ENCODE results near the gene MALT1.
"Not testable (repeated sequence)": the region's sequence is repeated elsewhere in the genome, so short reads cannot be mapped to it uniquely, and the experiment has no call there.

Gene MALT1, protein sequence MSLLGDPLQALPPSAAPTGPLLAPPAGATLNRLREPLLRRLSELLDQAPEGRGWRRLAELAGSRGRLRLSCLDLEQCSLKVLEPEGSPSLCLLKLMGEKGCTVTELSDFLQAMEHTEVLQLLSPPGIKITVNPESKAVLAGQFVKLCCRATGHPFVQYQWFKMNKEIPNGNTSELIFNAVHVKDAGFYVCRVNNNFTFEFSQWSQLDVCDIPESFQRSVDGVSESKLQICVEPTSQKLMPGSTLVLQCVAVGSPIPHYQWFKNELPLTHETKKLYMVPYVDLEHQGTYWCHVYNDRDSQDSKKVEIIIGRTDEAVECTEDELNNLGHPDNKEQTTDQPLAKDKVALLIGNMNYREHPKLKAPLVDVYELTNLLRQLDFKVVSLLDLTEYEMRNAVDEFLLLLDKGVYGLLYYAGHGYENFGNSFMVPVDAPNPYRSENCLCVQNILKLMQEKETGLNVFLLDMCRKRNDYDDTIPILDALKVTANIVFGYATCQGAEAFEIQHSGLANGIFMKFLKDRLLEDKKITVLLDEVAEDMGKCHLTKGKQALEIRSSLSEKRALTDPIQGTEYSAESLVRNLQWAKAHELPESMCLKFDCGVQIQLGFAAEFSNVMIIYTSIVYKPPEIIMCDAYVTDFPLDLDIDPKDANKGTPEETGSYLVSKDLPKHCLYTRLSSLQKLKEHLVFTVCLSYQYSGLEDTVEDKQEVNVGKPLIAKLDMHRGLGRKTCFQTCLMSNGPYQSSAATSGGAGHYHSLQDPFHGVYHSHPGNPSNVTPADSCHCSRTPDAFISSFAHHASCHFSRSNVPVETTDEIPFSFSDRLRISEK

DNA sequence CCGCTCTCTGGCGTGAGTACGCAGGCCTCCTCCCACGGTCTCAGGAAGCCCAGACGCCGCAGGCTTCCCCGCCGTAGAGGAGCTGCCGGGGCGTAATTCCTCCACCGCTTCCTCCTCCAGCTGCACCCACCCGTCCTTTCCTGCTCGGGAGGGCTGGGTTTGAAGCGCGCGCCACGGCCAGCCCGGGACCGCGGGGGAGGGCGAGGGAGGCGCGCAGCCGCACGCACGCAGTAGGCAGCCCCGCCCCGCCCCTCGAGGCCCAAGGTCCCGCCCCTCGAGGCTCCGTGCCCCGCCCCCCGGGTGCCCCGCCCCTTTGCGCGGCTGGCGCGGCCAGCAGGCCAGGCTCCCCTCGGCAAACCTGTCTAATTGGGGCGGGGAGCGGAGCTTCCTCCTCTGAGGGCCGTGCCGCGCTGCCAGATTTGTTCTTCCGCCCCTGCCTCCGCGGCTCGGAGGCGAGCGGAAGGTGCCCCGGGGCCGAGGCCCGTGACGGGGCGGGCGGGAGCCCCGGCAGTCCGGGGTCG is at the start of gene MALT1:
TSS of gene MALT1 (plus strand) at position 355 of the 521 bp plus-strand sequence. CDS start 179 bp downstream, outside the sequence.
- peak; percentile 84 for DNase-seq

DNA sequence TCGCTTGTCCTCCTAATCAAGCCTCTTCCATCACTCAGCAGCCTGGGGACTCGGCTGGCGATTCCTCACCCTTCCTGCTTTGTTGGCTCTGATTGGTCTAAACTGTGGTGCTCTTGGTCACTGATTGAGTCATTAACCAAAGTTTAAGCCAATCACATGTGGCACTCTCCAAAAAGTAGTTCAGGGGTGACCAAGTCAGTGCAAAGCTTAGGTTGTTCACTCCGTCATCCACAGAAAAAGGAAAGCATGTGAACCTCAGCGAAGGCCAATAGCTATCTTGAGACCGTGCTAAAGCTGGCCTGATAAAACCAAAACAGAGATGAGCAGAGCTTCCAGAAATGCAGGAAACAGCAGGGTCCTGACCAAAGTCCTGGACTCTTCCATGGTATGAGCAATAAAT is 47.3 kb upstream of the MALT1 start:
- no peak for DNase-seq

DNA sequence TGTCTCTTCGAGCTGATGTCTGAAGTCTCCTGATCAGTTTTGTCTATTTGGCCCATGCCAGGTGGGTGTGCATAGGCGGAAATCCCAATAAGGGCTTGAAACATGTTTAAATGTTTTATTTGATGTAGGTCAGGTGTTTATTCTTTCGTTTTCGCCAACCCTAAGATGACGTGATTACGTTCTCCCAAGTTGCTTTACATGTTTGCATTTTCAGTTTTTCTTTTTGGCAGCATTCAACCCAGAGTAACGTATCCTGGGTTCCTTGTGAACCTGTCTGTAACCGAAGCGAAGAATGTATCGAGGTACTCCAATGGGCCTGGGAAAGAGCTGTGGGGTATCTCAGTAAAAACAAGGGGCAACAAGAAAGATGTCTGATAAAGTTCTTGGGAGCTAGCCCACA is 45.4 kb upstream of the MALT1 start:
- DNase-seq, result no peak

DNA sequence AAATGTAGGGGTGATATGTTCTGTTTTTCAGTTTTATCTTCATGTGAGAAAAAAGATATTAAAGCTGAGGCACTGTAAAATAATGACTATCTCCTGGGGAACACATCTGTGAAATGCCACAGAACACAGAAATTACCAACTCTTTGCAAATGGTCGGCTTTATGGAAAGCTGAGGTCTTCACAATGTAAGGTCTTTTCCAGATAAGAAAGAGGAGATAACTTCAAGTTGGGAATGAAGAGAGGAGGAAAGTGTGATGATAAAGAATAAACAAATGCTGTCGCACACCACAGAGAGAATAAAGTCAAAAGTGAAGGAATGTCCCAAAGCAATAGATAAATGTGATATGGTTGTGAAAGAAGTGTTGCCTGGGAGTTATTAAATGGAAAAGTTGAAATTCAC is 41.2 kb upstream of the MALT1 start:
- no peak for DNase-seq

DNA sequence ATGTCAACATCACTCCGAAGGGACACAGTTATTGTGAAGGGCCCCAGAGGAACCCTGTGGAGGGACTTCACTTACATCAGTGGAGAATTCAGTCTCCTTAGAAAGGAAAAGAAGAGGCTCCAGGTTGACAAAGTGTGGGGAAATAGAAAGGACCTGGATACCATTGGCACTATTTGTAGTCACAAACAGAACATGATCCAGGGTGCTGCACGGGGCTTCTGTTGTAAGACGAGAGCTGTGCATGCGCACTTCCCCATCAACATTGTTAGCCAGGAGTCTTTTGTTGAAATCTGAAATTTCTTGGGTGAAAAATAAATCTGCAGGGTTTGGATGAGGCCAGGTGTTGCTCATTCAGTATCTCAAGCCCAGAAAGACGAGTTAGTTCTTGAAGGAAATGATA is 40.0 kb upstream of the MALT1 start:
- DNase-seq, result no peak

DNA sequence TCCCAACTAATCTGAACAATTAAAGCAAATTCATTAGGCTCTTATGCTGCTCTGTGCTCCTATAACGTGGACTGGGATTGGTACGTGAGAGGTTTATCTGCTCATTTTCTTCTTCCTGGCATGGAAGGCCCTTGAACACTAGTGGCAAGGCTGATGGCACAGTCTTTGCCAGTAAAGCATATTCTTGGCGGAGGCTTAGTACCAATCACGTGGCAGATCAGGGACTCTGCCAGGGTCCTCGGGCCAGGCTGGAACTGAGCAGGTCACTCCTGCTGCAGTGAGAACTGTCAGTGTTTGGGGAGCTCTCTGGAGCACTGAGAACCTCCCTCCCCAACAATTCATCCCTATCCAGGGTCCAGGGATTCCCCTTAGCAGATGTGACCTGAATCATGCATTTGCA is 38.7 kb upstream of the MALT1 start:
- DNase-seq, result no peak

DNA sequence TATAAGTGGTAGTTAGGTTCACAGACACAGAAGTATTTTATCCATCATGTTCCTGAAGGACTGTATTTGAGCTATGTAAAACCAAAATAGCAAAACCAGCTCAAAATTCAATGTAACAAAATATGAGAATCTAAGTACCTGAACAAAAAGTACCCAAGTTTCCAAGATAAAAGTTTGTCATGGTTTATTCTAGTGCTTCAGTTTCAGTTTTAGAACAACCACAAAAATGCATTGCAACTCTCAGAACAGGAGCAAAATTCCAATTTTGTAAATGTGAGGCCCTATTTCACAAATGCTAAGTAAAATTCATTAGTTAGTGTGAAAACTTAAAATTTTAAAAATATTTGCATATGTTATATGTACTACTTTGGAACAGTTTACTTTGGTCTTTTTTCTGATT is 37.4 kb upstream of the MALT1 start:
- DNase-seq, result no peak

DNA sequence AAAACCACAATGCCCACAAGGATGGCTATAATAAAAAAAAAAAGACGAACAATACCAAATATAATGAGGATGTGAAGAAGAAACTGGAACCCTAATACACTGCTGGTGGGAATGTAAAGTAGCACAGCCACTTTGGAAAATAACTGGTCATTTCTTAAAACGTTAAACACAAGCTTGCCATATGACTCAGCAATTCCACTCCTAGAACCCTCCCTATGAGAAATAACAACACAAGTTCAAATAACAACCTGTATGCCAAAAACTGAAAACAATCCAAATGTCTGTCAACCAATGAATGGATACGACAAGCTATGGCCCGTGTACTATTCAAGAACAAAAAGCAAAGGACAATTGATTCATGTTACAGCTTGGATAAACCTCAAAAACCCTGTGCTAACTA is 35.4 kb upstream of the MALT1 start:
- DNase-seq, result no peak

DNA sequence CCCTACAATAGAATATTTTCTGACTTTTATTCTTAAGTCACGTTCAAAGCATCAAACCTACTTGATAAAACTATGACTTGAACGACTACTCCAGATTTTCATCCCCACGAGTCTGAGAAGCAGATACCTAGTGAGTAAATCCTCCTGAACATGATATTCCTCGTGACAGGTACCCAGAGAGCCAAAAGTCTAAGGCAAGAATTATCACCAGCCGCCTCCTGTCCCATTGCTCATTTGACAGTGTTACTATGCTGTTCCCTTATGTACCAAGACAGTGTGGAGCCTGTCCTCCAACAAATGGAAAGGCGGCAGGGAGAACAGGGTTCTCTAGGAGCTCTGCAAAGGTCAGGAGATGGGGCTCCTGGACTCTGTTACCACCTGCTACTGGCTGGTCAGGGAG is 34.1 kb upstream of the MALT1 start:
- DNase-seq, result no peak

DNA sequence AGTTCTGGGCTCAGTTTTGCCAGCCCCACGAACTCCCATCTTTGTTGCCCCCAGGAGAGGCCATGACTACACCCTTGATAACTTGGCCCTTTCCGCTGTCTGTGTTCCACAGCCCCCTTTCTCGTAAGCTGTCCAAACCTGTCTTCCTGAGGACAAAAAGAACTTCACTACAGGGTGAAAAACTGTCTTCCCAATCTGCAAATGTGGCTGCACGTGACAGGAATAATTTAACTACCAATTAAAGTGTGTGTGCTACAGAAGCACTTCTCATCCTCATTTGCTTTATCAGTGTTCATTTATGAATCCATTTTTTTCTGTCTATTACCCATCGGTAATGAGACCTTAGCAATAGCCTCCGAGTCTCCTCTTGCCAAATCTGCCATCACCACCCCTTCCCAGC is 33.3 kb upstream of the MALT1 start:
- DNase-seq, result no peak

DNA sequence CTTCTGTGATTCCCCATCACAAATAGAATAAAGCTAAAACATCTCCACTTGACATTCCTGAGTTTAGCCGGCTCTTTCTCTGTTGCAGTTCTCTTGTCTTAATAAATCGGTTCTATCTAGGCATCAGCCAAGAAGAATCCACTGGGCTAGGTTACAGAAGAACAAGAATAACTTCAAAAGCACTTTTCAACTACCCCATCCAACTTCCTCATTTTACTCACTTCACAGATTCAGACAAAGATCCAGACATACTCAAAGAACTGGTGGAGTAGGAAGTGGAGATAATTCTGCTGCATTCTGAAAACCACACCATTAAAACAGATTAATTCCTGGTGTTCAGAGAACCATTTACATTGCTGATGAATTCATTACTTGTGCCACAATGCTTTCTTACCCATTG is 32.8 kb upstream of the MALT1 start:
- DNase-seq, result no peak

DNA sequence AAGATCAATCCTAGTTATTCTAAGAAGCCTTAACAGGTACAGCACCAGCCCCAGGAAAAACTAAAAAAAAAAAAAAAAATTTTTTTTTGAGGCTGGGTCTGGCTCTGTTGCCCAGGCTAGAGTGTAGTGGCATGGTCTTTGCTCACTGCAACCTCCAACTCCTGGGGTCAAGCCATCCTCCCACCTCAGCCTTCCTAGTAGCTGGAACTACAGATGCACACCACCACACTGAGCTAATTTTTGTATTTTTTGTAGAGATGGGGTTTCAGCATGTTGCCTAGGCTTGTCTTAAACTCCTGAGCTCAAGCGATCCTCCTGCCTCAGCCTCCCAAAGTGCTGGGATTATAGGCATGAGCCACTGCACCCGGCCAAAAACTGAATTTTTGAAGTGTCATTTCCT is 32.0 kb upstream of the MALT1 start:
- DNase-seq, result no peak

DNA sequence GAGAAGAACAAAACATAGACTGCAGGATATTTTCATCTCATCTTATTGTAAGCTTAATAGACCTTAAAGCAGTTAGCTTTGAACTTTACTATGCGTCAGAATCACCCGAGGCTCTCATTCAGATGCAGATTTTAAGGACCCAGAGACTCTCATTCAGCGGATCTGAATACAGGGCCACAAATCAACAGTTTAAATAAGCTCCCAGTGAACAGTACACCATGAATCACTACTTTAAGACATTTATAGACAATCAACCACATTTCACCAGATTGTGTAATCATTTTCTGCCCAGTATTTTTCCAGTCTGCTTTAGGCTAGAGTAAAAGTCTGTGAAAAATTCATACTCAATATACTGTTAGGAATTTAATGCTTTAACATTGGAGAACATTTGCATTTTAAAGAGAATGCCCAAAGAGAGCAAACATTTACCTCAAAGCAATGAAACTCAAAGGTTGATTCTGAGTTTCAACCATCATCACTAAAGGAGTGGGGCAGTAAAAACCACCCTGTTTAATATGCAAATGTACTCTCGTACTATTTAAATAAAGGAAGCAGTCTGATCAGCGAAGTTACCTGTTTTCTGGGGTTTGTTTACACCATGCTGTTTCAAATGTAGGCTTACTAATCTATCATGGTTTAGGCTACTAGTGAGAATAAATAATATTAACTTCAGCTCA is 31.4 kb upstream of the MALT1 start:
- DNase-seq, result peak; percentile 91

DNA sequence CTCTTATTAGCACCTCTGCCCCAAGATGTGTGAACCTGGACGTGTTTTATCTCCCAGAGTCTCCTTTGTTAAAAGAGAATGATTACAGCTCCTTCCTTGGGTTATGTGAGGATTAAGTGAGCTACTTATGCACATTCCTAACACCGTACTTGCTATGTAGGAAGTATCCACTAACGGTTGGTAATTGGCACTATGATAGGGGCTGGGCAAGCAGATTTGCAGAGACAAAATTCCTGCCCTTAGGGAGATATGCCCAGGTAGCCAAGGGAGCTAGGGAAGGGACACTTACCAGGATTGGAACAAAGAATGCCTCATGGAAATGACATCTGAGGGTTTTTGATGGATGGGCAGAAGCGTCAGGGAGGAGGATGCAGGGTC is 30.8 kb upstream of the MALT1 start:
- DNase-seq, result no peak

DNA sequence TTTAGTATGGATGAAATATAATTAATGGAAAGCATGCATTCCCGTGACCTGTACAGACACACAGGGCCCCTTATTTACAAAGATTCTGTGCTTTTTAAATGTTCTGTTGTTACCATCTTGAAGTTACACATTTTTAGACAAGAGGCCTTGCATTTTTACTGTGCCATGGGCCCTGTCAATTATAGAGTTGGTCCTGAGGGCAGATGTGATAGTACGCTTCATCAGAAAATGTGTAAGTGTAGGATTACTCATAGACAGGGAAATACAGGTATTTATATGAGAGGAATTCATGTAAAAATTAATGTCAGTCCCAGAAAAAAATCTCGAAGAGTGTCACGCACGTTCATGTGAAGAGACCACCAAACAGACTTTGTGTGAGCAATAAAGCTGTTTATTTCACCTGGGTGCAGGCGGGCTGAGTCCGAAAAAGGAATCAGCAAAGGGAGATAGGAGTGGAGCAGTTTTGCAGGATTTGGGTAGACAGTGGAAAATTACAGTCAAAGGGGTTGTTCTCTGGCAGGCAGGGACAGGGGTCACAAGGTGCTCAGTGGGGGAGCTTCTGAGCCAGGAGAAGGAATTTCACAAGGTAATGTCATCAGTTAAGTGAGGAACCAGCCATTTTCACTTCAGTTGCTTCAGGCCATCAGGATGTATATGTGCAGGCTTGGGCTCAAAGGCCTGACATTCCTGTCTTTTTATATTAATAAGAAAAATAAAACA is 30.2 kb upstream of the MALT1 start:
- no peak for DNase-seq

DNA sequence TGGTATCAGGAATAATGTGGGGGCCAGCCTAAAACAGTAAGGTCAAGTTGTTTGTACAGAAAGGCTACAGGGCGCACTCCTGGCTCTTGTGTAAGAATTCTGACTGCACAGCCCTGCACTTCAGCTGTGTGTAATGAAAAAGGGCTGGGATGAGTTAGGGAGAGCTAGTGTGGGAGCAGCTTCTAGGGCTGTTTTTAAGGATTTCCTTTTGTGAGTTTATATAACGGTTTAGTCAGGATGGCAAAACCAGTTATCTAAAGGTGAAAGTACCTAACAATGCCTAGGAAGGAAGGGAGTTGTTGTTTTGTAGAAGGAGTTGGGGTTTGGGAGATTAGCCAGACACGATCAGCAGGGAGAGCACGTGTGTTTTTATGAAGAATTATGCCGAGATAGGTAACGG is 27.7 kb upstream of the MALT1 start:
- not testable (repeated sequence) for DNase-seq

DNA sequence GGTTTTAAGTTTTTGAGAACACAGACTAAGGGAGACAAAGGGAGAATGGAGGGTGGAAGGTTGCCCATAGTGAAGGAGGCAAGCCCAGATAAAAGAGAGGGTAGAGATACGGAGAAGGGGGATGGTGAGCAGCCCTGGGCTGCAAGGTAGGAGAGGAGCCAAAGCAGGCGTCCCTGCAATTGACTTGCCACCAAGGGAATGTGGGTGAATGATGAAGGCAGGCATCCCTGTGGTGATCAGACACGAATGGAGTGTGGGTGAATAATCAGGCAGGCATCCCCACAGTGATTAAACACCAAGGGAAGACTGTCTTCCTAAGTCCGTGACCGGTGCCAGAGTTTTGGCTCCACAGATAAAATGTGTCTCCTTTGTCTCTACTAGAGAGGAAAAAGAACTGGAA is 25.9 kb upstream of the MALT1 start:
- DNase-seq, result no peak

DNA sequence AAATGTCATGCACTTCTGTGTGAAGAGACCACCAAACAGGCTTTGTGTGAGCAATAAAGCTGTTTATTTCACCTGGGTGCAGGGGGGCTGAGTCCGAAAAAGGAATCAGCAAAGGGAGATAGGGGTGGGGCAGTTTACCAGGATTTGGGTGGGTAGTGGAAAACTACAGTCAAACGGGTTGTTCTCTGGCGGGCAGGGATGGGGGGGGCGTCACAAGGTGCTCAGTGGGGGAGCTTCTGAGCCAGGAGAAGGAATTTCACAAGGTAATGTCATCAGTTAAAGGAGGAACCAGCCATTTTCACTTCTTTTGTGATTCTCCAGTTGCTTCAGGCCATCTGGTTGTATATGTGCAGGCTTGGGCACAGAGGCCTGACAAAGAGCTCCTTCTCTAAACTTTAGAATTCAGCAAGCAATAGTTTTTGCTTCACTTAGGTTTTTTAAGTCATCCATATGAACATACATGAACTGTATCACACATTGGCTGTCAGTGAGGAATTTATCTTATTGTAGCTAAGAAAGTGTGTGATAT is 24.9 kb upstream of the MALT1 start:
- DNase-seq, result no peak

DNA sequence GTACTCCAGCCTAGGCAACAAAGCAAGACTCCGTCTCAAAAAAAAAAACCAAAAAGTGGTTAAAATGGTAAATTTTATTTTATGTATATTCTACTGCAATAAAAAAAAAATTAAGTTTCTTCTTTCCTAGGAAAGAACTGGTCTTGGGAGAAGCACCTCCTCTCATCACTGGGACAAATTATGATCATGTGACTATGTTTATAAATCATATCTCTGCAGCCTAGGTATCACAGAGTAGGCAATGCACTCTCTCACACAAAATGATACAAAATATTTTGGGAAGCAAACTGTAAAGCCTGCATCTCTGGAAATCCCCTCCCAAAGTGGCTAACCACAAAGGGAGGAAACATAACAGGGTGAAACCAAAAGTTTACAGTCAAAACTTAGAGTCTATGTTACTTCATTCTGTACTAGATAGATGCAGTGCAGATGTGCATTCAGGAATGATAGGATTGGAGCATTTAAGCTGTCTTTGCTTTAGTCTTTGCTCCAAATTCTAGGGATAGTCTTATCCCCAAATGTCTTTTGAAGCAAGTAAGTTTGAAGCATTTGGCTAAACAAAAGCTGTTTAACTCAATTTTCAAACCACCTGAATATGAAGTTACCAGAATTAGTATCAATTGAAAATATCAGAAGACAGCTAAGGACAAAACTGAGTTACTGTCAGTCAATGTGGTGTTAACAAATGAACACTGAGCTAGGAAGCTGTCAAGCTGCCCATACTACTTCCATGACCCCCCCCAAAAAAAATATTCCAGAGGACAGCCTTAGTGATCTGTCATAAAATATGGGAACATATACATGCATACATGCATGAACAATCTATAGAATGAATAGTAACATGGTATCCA is 21.1 kb upstream of the MALT1 start:
- DNase-seq, result no peak

DNA sequence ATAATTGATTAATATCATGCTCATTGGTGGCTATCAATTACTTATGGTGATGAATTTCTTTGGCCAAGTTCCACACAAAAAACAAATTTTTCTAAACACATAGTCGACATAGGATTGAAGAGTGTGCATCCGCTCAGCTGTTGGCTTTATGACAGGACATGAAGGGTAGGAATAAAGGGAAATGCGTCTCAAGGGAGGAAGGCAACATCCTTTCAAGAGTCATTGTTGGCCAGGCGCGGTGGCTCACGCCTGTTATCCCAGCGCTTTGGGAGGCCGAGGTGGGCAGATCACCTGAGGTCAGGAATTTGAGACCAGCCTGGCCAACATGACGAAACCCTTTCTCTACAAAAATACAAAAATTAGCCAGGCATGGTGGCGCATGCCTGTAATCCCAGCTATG is 20.4 kb upstream of the MALT1 start:
- DNase-seq, result not testable (repeated sequence)

DNA sequence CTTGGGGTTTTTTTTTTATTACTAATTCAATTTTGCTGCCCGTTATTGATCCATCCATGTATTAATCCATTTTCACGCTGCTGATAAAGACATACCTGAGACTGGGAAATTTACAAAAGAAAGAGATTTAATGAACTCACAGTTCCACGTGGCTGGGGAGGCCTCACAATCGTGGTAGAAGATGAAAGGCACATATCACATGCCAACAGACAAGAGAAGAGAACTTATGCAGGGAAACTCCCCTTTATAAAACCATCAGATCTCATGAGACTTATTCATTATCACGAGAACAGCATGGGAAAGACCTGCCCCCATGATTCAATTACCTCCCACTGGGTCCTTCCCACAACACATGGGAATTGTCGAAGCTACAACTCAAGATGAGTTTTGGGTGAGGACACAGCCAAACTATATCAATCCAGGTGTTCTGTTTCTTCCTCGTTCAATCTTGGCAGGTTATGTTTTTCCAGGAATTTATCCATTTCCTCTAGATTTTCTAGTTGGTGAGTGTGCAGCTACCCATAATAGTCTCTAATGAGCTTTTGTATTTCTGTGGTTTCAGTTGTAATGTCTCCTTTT is 18.0 kb upstream of the MALT1 start:
- not testable (repeated sequence) for DNase-seq
